Measurements from ENCODE around the gene ATP11C.
"Not testable (repeated sequence)": the region's sequence is repeated elsewhere in the genome, so short reads cannot be mapped to it uniquely, and the experiment has no call there.

Gene ATP11C

DNA sequence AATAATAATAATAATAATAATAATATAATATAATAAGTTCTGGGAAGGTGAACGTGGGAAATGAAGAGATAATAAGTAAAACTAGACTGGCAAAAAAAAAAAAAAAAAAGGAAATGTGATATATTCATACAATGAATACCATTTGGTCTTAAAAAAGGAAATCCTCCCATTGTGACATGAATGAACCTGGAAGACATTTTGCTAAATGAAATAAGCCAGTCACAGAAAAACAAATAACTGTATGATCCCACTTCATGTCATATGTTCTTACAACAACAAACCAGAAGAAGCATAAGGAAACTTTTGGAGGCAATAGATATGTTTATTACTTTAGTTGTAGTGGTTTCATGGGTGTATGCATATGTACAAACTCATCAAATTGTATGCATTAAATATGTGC, 63.1 kb downstream of the ATP11C start:
- DNase-seq (ENCODE audit: low read depth, low spot score): no peak

DNA sequence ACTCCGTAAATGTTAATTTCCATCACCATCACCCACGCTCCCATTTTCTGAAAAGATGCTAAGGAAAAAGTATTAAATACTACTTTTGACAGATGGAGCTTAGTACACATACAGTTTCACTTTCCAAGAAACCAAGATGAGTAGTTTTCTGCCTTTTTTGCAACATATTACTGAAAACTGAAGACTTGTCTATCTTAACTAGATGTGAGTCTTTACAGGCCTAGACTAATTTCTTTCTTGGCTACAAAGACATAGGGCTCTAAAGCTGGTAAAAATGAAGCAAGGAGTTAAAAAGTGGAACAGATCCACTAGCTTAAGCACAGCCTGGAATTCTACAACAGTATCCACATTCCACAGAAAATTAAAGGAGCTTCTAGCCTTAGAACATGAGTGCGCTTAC, 68.2 kb downstream of the ATP11C start:
- no peak overlapping the region for H3K27ac ChIP-seq
- no peak for DNase-seq (ENCODE audit: low read depth, low spot score)

More for the DNA sequence above, 63.1 kb downstream of the ATP11C start:
- no peak overlapping the region for H3K27ac ChIP-seq

DNA sequence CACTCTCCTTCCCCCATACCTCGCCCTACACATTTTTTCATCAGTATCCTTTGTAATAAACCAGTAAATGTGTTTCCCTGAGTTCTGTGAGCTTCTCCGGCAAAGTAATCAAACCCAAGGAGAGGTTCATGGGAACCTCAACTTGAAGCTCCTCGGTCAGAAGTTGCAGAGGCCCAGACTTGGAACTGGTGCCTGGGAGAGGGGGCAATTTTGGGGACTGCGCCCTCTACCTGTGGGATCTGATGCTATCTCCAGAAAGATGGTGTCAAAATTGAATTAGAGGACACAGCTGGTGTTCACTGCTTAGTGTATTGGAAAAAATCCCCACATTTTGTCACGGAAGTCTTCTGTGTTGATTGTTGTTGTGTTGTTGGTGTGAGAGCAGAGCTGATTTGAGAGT, 70.6 kb downstream of the ATP11C start:
- no peak overlapping the region for H3K27ac ChIP-seq
- no peak for DNase-seq (ENCODE audit: low read depth, low spot score)

DNA sequence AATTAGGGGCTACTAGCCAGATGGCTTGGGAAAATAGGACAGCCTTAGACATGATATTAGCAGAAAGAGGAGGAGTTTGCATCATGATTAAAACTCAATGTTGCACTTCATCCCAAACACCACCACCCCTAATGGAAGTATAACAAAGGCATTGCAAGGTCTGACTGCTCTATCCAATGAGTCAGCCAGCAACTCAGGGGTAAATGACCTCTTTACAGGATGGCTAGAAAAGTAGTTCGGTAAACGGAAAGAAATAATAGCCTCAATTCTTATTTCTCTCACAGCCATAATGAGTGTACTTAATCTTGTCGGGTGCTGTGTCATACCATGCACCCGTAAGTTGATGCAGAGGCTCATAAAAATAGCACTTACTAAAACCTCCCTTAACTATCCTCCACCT, 76.0 kb downstream of the ATP11C start:
- DNase-seq (ENCODE audit: low read depth, low spot score); H3K27ac ChIP-seq: not testable (repeated sequence)

DNA sequence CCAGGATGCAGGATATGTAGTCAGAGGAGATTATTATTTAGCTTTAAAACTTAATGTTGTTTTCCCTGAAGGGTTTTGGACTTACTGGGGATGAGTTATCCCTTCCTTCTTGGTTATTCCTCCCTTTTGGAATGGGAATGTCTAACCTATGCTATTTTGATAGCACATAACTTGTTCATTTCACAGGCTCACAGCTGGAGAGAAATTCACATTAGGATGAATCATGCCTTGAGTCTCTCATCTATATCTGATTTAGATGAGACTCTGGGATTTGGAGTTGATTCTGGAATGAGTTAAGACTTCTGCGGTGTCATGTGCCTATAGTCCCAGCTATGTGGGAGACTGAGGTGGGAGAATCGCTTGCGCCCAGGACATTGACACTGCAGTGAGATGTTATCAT, 81.1 kb downstream of the ATP11C start:
- no peak overlapping the region for H3K27ac ChIP-seq
- DNase-seq (ENCODE audit: low read depth, low spot score): no peak

DNA sequence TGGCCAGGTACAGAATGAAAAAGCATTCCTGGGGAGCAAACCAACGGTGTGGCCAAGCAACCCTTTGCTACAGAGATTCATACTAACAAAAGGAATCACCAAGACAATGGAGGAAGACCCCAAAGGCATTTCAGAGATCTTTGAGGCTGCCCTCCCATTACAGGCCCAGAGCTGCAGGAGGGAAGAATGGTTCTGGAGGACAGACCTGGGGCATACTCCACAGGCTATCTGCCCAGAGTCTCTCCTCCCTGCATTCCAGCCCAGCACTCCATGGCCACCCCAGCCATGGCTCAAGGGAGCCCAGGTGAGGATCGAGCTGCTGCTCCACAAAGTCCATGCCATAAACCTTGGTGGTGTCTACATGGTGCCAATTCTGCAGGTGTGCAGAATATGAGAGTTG, 81.9 kb downstream of the ATP11C start:
- no peak overlapping the region for H3K27ac ChIP-seq
- DNase-seq (ENCODE audit: low read depth, low spot score): no peak

DNA sequence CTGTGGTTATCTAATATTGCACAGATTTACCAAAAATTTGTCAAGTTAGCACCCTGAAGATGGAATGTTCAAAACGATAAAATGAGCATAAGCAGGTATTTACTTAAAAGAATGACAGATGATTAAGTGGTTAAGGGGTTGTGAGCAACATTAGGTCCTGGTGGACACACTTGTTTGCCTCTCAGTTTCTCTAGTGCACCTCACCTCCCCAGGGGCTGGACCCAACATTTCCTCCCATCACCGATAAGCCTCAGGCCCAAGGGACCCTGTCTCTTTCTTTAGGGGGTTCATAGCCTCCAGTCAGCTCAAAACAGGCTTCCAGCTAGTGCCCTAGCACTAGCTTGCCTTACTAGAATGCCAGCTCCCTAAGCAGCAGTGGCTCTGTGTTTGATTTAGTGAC, 88.0 kb downstream of the ATP11C start:
- H3K27ac ChIP-seq: no peak overlapping the region
- DNase-seq (ENCODE audit: low read depth, low spot score): no peak

DNA sequence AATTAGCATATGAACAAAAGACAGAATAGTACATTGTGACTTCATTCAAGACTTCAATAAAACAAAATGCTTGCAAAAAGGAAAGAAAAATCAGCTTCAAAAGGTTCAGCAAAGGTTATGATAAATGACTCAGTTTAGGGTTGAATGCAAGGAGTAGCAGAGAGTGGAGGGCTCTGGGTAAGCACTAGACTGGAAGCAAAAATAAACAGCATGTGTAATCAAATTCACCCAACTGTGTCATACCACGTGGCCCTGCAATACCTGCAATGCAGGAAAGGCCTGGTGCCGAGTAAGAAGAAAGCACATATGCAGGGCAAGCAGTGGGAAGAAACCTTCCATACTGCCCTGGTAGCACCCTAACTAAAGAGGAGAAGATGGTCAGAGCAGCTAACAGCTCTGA, 88.7 kb downstream of the ATP11C start:
- no peak for DNase-seq (ENCODE audit: low read depth, low spot score)

DNA sequence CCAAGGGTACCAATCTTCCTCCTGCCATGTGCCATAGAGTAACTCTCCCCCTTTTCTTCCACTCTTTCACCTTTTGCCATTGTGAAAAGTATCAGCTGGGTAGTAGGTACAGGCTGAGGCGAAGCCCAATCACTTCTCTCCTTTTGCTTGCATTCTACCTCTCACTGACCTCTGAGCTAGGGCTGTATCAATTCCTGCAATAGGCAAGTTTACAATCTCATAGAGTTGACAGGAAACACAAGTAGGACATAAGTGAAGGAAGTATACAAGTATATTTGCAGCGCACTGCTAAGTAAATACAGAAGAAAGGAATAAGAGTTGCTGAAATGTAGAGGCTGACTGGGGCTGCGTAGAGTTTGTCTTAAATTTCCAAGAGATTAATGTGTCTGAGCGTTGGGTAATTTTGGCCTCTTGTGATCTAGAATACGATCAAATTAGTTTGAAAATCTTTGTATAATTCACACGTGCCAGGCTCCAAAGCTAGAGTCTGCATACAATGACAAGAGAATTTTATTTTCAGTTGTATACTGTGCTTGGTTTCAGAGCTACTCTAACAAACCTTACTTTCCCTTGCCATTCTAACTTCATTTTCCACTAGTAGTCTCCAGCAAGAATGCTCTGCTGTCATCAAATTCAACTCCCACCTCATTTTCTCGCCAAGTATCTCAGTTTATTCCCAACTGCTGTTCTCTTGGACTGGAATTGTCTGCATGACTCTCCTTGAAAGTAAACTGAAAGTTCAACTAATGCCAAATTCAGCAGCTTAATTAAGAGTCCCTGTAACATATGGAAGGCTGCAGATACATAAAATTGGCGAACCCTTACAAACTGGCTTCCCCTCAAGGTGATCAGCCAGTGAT, 90.3 kb downstream of the ATP11C start:
- H3K27ac ChIP-seq: no peak overlapping the region
- no peak for DNase-seq (ENCODE audit: low read depth, low spot score)

More for the DNA sequence above, 88.7 kb downstream of the ATP11C start:
- H3K27ac ChIP-seq: no peak overlapping the region

DNA sequence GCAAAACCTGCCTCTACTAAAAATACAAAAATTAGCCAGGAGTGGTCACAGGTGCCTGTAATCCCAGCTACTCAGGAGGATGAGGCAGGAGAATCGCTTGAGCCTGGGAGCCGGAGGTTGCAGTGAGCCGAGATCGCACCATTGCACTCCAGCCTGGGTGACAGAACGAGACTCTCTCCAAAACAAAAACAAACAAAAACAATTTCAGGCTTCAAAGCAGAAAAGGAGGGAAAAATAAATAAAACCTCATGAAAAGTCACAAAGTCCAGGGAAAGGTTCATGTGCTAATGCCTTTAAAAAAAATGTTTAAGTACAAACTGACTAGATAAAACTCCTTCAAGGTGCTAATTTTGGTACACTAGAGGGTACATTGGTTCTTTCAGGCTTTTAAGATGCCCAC, 96.5 kb downstream of the ATP11C start:
- DNase-seq (ENCODE audit: low read depth, low spot score); H3K27ac ChIP-seq: not testable (repeated sequence)

DNA sequence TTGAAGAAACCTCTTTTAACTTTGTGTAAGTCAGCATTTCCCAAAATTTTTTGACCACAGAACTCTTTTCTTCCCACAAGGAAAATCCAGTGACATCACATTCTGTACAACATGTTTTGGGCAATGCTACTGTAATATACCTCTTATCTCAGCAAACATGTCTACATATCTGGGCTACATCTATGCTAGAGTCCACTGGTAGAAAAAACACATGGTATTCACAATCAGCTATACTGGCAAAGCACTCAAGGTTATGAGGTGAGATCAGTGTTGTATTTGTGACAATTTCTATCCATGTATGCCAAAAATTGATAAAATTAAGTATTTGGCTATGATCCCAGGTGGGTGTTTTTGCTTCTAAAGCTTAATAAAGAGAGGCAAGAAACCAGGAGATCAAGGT, 98.0 kb downstream of the ATP11C start:
- no peak overlapping the region for H3K27ac ChIP-seq
- no peak for DNase-seq (ENCODE audit: low read depth, low spot score)

DNA sequence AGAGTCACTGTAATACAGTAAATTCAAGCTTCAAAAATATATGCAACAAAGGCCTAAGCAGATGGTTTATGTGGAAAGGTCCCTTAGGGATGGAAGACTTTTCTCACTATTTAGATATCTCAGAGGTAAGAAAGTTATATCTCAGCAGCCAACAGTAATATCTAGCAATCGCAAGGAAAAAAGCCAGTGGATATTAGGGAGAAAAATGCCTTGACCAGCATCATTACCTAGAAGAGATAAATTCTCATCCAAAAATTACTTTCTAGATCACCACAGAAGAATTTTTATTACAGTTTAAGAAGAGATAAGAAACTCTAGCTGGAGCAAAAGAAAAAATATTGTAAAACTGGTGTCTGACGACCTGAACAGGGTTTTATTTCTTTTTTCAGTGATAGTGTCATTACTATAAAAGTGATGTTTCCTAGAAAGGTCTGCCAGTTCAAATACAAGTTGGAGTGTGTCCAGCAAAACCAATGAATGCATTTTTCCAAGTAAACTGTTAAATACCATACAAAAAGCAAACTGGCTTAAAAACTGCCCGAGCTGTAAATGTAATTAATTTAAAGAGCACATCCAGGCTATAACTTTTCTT, 100.0 kb downstream of the ATP11C start:
- no peak for DNase-seq (ENCODE audit: low read depth, low spot score)
- H3K27ac ChIP-seq: no peak overlapping the region

DNA sequence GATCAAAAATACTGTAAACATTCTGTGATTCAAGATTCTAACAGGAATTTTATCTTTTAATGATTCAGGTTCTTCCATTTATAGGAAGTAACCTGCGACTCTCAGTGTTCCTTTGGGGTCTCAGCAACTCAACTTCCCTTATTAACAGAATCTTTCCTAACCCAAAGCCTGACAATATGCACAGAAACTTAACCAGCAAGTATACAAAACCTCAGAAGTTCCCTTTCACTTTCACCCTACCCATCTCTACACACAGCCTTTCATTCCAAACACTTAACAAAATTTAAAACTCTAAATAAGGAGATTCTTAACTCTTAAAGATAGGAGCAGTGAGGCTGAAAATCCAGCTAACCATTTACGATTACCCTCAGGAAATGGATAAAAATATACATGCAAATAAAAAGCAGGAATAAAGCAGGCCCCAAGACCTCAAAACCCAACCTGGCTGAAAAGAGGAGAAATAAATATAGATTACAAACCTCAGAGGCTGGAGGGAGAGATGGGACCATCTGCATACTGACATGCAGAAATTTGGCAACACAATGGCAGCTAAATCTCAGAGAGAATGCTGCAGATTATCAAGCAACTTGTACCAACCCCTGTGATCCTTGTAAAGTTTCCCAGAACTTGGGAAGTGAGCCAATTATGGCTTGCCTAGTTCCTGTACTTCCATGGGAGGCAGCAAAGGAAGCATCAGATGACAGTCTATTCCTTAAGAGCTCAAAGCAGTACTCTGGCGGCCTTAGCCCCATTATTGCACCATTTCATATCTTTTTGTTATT, 101.0 kb downstream of the ATP11C start:
- DNase-seq (ENCODE audit: low read depth, low spot score): no peak
- no peak overlapping the region for H3K27ac ChIP-seq

DNA sequence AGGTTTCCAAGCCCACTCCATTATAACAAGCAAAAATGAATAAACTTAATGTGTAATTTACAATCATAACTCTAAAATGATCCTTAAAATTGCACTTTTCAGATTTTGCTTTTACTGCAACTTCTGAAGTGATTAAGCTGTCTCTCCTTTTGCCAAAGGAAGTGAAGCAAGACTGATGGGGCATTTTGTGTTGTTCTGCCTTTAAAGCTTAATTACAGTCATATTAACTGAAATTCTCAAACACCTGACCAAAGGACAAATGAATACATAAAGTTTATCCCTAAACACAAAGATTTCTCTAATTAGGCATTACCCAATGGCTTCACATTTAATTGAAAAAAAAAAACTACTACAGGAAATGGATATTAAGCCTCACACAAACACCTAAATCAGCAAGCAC, 101.8 kb downstream of the ATP11C start:
- no peak for DNase-seq (ENCODE audit: low read depth, low spot score)
- H3K27ac ChIP-seq: no peak overlapping the region

DNA sequence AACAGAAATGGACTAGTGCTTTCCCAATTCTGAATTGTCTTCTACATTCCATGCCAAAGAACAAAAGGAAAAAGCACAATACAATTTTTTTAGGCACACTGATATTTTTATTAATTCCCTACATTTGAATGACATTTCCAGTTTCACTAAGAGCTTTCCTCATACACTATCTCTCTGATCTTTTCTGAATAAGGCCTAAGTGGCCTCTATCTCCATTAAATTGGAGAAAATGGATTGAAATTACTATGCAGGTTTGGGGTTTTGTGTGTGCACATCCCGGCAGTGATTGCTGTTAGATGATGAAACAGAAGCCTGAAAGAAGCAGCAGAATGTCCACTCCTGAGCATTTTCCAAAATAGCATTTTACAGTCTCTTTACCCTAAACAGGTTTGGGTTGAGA, 104.0 kb downstream of the ATP11C start:
- DNase-seq (ENCODE audit: low read depth, low spot score): no peak
- no peak overlapping the region for H3K27ac ChIP-seq

DNA sequence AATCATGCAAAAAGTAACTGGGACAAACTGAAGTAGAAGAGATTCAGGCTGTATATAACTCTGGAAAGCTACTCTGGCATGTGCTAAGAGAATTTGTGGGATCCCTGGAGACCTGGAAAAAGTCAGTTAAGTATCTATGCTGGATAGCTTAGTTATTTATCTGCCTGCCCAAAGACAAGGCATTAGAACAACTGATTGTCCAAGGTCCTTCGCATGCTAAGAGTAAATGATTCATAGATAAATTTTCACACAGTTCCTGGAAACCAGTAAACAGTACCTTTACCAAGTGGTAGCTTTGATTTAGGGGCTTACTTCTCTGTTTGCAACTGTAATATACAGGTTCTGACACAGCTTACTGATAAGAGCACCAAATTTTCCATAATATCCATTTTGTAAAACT, 104.8 kb downstream of the ATP11C start:
- DNase-seq (ENCODE audit: low read depth, low spot score): no peak
- no peak overlapping the region for H3K27ac ChIP-seq

DNA sequence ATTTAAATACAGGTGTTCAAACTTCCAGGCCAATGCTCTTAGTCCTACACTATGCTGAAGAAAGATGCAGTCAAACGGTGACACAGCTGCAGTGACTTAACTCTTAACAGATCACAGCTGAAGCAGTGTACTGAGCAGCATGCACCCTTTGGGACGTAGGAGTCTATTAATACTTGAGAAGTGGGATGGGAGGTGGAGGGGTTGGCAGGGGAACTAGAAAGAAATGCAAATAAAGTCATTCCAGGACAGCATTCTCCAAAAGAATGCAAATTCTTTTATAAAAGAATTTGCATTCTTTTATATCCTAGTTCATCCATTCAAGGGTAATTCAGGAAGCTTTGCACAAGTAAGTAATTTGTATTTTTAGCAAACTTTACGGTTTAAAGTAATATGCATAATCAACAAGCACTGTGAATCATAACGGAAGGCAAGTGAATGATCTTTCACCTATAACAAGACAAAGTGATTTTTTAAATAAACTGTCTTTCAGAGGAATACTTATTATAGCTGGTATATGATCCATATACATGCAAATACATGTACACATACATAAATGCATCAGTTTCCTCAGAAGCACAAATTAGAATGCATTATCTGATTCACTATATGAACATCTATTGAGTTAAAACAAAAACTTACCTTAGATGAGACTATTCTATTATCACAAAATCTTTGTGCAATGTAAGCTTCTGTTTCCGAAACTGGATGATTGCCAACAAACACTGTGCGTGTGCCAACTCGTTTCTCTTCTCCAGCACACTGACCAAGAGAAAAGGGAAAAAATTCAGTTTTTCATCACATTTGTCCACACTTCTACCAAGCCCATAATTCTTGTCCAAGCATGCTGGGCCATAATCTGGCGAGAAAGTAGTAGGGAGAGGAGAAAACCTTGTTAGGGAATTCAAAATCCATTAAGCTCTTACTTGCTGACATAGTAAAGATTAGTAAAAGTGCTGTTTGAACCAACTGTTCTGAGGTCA, 106.5 kb downstream of the ATP11C start:
- peak overlapping the region; percentile 48 for H3K27ac ChIP-seq
- no peak for DNase-seq (ENCODE audit: low read depth, low spot score)

DNA sequence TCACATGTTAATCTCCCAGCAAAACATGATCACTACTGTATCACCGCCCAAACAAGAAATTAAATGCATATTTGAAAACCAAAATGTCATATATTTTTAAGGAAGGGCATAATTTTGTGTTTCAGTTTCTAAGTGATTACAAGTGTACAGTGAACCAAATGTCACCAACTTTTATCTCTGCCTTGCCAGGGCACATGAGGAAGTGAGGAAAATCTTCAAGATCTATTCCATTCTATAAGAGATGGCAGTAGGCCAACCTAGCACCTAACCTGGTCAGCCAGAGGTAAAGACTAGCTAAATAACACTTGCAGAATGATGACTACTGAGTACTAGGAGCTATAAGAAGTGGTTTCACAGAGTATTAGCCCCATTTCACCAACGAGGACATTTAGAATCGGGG, 107.2 kb downstream of the ATP11C start:
- H3K27ac ChIP-seq: peak overlapping the region; percentile 48
- no peak for DNase-seq (ENCODE audit: low read depth, low spot score)

DNA sequence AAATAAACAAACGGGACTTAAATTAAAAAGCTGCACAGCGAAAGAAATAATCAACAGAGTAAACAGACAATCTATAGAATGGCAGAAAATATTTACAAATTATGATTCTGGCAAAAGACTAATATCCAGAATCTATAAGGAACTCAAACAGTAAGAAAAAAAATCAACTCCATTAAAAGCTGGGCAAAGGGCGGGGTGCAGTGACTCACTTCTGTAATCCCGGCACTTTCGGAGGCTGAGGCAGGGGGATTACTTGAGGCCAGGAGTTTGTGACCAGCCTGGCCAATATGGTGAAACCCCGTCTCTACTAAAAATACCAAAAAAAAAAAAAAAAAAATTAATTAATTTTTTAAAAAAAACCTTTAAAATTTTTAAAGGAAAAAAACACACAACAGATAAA, 109.0 kb downstream of the ATP11C start:
- no peak for DNase-seq (ENCODE audit: low read depth, low spot score)
- H3K27ac ChIP-seq: no peak overlapping the region

DNA sequence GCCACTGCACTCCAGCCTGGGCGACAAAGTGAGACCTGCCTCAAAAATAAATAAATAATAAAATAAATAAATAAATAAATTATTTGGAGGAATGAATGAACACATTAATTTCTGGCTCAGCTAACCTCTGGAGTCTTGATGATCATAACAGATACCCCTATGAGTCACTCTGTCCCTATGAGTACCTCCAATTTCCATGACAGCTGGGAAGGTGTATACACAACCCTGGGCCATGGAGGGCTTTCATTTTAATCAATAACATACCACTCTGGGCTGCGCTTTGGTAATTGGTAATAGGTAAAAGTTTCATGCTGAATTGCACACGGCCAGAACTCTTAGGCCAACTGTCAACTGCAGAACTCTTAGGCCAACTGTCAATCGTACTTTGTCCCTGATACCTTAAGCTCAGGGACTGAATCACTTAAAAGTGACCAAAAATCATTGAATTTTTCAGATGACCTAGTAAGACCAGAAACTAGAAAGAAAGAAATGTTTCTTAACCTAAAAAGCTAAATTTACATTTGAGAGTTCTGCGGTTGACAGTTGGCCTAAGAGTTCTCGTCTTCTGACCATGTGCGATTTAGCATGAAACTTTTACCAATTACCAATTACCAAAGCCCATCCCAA, 112.4 kb downstream of the ATP11C start:
- H3K27ac ChIP-seq: no peak overlapping the region
- DNase-seq (ENCODE audit: low read depth, low spot score): no peak

All from epithelial cell of prostate (primary cell).